Measurements from ENCODE around the gene B3GNT7. TPM values are rescaled to one million over a fixed set of nuclear protein-coding genes. Genes with fewer than 3 reads are reported as not detected.

Gene B3GNT7
- polyA plus RNA-seq, 1 donor from 2014 or later = 0.67 TPM

- Histone ChIP-seq H3K9me2 (ENCODE audit: insufficient read depth, low read length) (no peaks in the 10 kb centered on the region), H3K27ac (ENCODE audit: low read length) (no peak overlapping the region), H3K4me3 (ENCODE audit: low read length) (no peak overlapping the region), H3K79me2 (replicated peaks; ENCODE audit: insufficient read depth, low read length) (no peaks in the 10 kb centered on the region), H3F3A (ENCODE audit: insufficient read depth, low read length, poor library complexity, severe bottlenecking) (no peaks in the 10 kb centered on the region), H3K9me3 (ENCODE audit: low read length) (no peaks in the 10 kb centered on the region), H3K27me3 (ENCODE audit: insufficient read depth, low read depth, low read length) (peaks cover 30% of the 10 kb centered on the region), H3K4me2 (ENCODE audit: low read length) (no peak overlapping the region), H4K20me1 (ENCODE audit: insufficient read depth) (no peaks in the 10 kb centered on the region), H2AFZ (ENCODE audit: low read depth, low read length) (no peak overlapping the region), H3K9ac (ENCODE audit: low read length) (no peak overlapping the region), H3K36me3 (ENCODE audit: insufficient read depth, low read length) (no peaks in the 10 kb centered on the region)
- TF ChIP-seq EP300 (conservative IDR thresholded peaks at IDR 0.05; ENCODE audit: poor library complexity, severe bottlenecking) = no peak
- TF ChIP-seq POLR2AphosphoS5 (IDR thresholded peaks at IDR 0.05) = no peak
- TF ChIP-seq CTCF (IDR thresholded peaks at IDR 0.05; ENCODE audit: poor library complexity, severe bottlenecking) = no peak
- no peak for TF ChIP-seq SMC3 (conservative IDR thresholded peaks at IDR 0.05; ENCODE audit: poor library complexity)
- TF ChIP-seq, protein P1, sequence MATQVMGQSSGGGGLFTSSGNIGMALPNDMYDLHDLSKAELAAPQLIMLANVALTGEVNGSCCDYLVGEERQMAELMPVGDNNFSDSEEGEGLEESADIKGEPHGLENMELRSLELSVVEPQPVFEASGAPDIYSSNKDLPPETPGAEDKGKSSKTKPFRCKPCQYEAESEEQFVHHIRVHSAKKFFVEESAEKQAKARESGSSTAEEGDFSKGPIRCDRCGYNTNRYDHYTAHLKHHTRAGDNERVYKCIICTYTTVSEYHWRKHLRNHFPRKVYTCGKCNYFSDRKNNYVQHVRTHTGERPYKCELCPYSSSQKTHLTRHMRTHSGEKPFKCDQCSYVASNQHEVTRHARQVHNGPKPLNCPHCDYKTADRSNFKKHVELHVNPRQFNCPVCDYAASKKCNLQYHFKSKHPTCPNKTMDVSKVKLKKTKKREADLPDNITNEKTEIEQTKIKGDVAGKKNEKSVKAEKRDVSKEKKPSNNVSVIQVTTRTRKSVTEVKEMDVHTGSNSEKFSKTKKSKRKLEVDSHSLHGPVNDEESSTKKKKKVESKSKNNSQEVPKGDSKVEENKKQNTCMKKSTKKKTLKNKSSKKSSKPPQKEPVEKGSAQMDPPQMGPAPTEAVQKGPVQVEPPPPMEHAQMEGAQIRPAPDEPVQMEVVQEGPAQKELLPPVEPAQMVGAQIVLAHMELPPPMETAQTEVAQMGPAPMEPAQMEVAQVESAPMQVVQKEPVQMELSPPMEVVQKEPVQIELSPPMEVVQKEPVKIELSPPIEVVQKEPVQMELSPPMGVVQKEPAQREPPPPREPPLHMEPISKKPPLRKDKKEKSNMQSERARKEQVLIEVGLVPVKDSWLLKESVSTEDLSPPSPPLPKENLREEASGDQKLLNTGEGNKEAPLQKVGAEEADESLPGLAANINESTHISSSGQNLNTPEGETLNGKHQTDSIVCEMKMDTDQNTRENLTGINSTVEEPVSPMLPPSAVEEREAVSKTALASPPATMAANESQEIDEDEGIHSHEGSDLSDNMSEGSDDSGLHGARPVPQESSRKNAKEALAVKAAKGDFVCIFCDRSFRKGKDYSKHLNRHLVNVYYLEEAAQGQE (IDR thresholded peaks at IDR 0.05; ENCODE audit: borderline replicate concordance) = no peak
- no peak for TF ChIP-seq RAD21 (conservative IDR thresholded peaks at IDR 0.05)
- TF ChIP-seq TAF1 (IDR thresholded peaks at IDR 0.05; ENCODE audit: low read depth) = no peak
- TF ChIP-seq MXI1 (conservative IDR thresholded peaks at IDR 0.05; ENCODE audit: poor library complexity, severe bottlenecking) = no peak
- no peak for TF ChIP-seq EZH2 (IDR thresholded peaks at IDR 0.05; ENCODE audit: borderline replicate concordance, insufficient read depth, low read length, poor library complexity, severe bottlenecking)
These were observed 730 bp downstream of the B3GNT7 start for GRCh38 chr2:231396058-231396821.

DNA sequence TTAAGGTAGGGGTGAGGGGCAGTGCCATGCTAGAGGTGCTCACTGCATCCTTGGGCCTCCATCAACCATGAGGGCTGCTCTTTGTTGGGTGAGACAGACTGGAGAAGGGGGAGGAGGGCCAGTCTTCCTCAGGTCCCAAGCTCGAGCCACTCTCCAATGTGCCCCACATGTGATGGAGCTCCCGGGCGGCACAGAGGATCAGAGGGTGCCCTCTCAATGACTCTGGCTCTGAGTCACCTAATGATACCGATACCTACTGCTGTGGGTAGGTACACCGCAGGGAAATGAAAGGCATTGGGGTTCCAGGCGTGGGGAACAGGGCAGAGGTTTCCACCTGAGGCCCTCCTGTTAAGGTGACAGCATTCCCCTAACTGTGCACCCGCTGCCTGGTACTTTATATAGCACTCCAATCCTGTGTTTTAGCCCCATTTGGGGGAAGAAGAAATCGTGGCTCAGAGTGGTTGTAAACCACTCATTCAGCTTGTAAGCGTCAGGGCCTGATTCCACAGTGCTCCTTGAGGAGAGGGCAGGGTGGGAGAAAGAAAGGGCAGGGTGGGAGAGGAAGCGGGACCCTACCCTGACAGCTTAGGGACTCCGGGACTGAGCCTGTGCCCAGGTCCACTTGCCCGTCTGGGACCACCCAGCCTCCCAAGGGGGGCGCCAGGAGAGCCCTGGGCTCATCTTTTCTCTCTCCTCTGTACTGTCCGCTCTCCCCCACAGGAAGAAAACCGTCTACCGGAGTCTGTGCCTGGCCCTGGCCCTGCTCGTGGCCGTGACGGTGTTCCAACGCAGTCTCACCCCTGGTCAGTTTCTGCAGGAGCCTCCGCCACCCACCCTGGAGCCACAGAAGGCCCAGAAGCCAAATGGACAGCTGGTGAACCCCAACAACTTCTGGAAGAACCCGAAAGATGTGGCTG is 1.8 kb downstream of the B3GNT7 start:
- Histone ChIP-seq H3K9me3 (ENCODE audit: low read length) (no peaks in the 10 kb centered on the region), H3K4me2 (ENCODE audit: low read length) (no peak overlapping the region), H3K79me2 (replicated peaks; ENCODE audit: insufficient read depth, low read length) (no peaks in the 10 kb centered on the region), H3K9ac (ENCODE audit: low read length) (no peak overlapping the region), H3K27ac (ENCODE audit: low read length) (no peak overlapping the region), H3K9me2 (ENCODE audit: insufficient read depth, low read length) (no peaks in the 10 kb centered on the region), H3K36me3 (ENCODE audit: insufficient read depth, low read length) (no peaks in the 10 kb centered on the region), H2AFZ (ENCODE audit: low read depth, low read length) (no peak overlapping the region), H3F3A (ENCODE audit: insufficient read depth, low read length, poor library complexity, severe bottlenecking) (no peaks in the 10 kb centered on the region), H4K20me1 (ENCODE audit: insufficient read depth) (no peaks in the 10 kb centered on the region), H3K27me3 (ENCODE audit: insufficient read depth, low read depth, low read length) (peaks cover 30% of the 10 kb centered on the region), H3K4me3 (ENCODE audit: low read length) (no peak overlapping the region)
- no peak for TF ChIP-seq SMC3 (conservative IDR thresholded peaks at IDR 0.05; ENCODE audit: poor library complexity)
- no peak for TF ChIP-seq MXI1 (conservative IDR thresholded peaks at IDR 0.05; ENCODE audit: poor library complexity, severe bottlenecking)
- TF ChIP-seq EZH2 (IDR thresholded peaks at IDR 0.05; ENCODE audit: borderline replicate concordance, insufficient read depth, low read length, poor library complexity, severe bottlenecking) = no peak
- no peak for TF ChIP-seq TAF1 (IDR thresholded peaks at IDR 0.05; ENCODE audit: low read depth)
- TF ChIP-seq POLR2AphosphoS5 (IDR thresholded peaks at IDR 0.05) = no peak
- TF ChIP-seq, protein P1 (IDR thresholded peaks at IDR 0.05; ENCODE audit: borderline replicate concordance) = no peak
- no peak for TF ChIP-seq RAD21 (conservative IDR thresholded peaks at IDR 0.05)
